ENCODE results near the gene SERPINE2.

DNA sequence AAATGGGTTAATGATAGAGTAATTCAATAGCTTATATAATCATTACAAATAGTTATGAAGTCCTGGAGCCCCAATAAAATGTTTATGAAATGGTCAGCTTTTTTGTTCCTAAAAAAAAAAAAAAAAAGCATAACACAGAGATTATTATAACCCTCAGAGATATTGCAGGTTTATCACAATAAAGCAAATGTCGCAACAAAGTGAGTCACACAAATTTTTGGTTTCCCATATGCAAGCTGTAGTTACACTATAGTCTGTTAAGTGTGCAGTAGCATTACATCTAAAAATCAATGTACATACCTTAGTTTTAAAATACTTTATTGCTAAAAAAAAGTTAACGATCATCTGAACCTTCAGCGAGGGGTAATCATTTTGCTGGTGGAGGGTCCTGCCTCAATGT, 114.0 kb downstream of the SERPINE2 start:
- TF ChIP-seq, protein P1, sequence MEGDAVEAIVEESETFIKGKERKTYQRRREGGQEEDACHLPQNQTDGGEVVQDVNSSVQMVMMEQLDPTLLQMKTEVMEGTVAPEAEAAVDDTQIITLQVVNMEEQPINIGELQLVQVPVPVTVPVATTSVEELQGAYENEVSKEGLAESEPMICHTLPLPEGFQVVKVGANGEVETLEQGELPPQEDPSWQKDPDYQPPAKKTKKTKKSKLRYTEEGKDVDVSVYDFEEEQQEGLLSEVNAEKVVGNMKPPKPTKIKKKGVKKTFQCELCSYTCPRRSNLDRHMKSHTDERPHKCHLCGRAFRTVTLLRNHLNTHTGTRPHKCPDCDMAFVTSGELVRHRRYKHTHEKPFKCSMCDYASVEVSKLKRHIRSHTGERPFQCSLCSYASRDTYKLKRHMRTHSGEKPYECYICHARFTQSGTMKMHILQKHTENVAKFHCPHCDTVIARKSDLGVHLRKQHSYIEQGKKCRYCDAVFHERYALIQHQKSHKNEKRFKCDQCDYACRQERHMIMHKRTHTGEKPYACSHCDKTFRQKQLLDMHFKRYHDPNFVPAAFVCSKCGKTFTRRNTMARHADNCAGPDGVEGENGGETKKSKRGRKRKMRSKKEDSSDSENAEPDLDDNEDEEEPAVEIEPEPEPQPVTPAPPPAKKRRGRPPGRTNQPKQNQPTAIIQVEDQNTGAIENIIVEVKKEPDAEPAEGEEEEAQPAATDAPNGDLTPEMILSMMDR (IDR thresholded peaks at IDR 0.05): no peak
- TF ChIP-seq POLR2AphosphoS5 (IDR thresholded peaks at IDR 0.05): no peak
- no peak for TF ChIP-seq POLR2A (IDR thresholded peaks at IDR 0.05)

All from breast epithelium (tissue), 3 donors.